ENCODE data around the gene CST9L.
"Not testable (repeated sequence)": the region's sequence is repeated elsewhere in the genome, so short reads cannot be mapped to it uniquely, and the experiment has no call there.

DNA sequence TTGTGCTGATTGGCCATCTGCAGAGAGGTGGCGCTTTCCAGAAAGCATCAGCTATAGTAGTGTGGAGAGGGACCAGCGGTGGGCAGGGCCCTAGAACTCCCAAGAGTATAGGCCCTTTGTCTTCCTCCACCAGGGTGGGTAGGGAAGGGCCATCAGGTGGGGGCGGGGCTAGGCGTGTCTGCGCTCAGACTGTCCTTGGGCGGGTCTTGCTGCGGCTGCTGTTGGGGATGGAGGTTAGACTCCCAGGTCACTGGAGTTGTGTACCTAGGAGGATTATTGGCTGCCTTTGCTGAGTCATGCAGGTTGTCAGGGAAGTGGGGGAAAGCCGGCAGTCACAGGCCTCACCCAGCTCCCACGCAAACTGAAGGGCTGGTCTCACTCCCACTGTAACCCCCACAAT is 13.5 kb upstream of the CST9L start:
- TF ChIP-seq SUZ12 (IDR thresholded peaks at IDR 0.05; ENCODE audit: low read depth, low read length); CBX5 (CRISPR knock-in tag; IDR thresholded peaks at IDR 0.05; ENCODE audit: borderline replicate concordance); MIER2 (CRISPR knock-in tag; IDR thresholded peaks at IDR 0.05); HCFC1 (IDR thresholded peaks at IDR 0.05; ENCODE audit: low read depth, low read length): not testable (repeated sequence)
